ENCODE measurements around the gene NFATC1. TPM values are rescaled to one million over a fixed set of nuclear protein-coding genes. Genes with fewer than 3 reads are reported as not detected.

NFATC1 gene
- total RNA-seq, 2 donors from 2014 or later: 19.0 to 20.2 TPM

- H3K36me3 ChIP-seq: peaks cover 36% of the 10 kb centered on the region
- no peaks in the 10 kb centered on the region for H3K27me3 ChIP-seq
- no peak for TF ChIP-seq CTCF (IDR thresholded peaks at IDR 0.05)
- H3K27ac ChIP-seq: no peak overlapping the region
- H3K4me3 ChIP-seq: no peak overlapping the region
- H3K9me3 ChIP-seq: no peaks in the 10 kb centered on the region
- no peak for DNase-seq (ENCODE audit: low spot score)
- peaks cover 0 to 8% of the 10 kb centered on the region in 2 donors for H3K4me1 ChIP-seq
Observed at GRCh38 chr18:79489899-79490625, 94.3 kb downstream of the NFATC1 start.

GRCh38 chr18:79490626-79491041, 94.9 kb downstream of the NFATC1 start:
- peaks cover 36% of the 10 kb centered on the region for H3K36me3 ChIP-seq
- DNase-seq (ENCODE audit: low spot score): no peak
- H3K4me1 ChIP-seq: peaks cover 0 to 2% of the 10 kb centered on the region in 2 donors
- H3K4me3 ChIP-seq: no peak overlapping the region
- no peaks in the 10 kb centered on the region for H3K27me3 ChIP-seq
- no peak for TF ChIP-seq CTCF (IDR thresholded peaks at IDR 0.05)
- H3K9me3 ChIP-seq: no peaks in the 10 kb centered on the region
- H3K27ac ChIP-seq: no peak overlapping the region

GRCh38 chr18:79491081-79491551, 95.4 kb downstream of the NFATC1 start:
- peaks cover 35% of the 10 kb centered on the region for H3K36me3 ChIP-seq
- DNase-seq (ENCODE audit: low spot score): no peak

GRCh38 chr18:79493211-79493800, 97.6 kb downstream of the NFATC1 start:
- no peak for DNase-seq (ENCODE audit: low spot score)
- no peak for TF ChIP-seq CTCF (IDR thresholded peaks at IDR 0.05)

More at GRCh38 chr18:79491081-79491551, 95.4 kb downstream of the NFATC1 start:
- TF ChIP-seq CTCF (IDR thresholded peaks at IDR 0.05): no peak
- H3K27me3 ChIP-seq: no peaks in the 10 kb centered on the region
- H3K27ac ChIP-seq: no peak overlapping the region
- H3K4me3 ChIP-seq: no peak overlapping the region
- H3K9me3 ChIP-seq: no peaks in the 10 kb centered on the region
- no peaks in the 10 kb centered on the region for H3K4me1 ChIP-seq

GRCh38 chr18:79493801-79494211, 98.1 kb downstream of the NFATC1 start:
- Histone ChIP-seq H3K27me3 (no peaks in the 10 kb centered on the region), H3K36me3 (peaks cover 14% of the 10 kb centered on the region), H3K4me1 (peaks cover 0 to 15% of the 10 kb centered on the region in 2 donors), H3K4me3 (no peak overlapping the region), H3K27ac (no peak overlapping the region), H3K9me3 (peaks cover 5 to 8% of the 10 kb centered on the region in 2 donors)
- no peak for DNase-seq (ENCODE audit: low spot score)
- no peak for TF ChIP-seq CTCF (IDR thresholded peaks at IDR 0.05)

More at GRCh38 chr18:79493211-79493800, 97.6 kb downstream of the NFATC1 start:
- H3K4me1 ChIP-seq: peaks cover 0 to 15% of the 10 kb centered on the region in 2 donors
- peaks cover 18% of the 10 kb centered on the region for H3K36me3 ChIP-seq
- H3K9me3 ChIP-seq: peaks cover under 1 to 3% of the 10 kb centered on the region in 2 donors
- no peaks in the 10 kb centered on the region for H3K27me3 ChIP-seq
- H3K4me3 ChIP-seq: no peak overlapping the region
- H3K27ac ChIP-seq: no peak overlapping the region
